SK-N-SH treated with all-trans-retinoic acid at 6 μM for 48 hours (cell line): ENCODE results near the gene FUOM.

Source experiments
- ATAC-seq: fragments of 200-7000 bp; cut with Tn5 transposase; 3 replicates; pipeline ENCODE4 v1.9.1; 2020; ENCODE audit warnings: mild to moderate bottlenecking, moderate library complexity
- ARNTL ChIP-seq: fragments of 450-650 bp; formaldehyde crosslinking; IDR thresholded peaks from 2 replicates; pipeline ENCODE4 v1.5.0; 2020; ENCODE audit warnings: low read depth, mild to moderate bottlenecking, moderate library complexity, borderline replicate concordance
- BACH2 ChIP-seq: fragments of 250-450 bp; sonication (Bioruptor Pico); IDR thresholded peaks from 2 replicates; pipeline ENCODE4 v1.9.0; 2021; ENCODE audit warnings: mild to moderate bottlenecking, borderline replicate concordance
- CREB5 ChIP-seq: fragments of 250-450 bp; sonication (Bioruptor Pico); IDR thresholded peaks from 2 replicates; pipeline ENCODE4 v1.5.1; 2020; ENCODE audit warnings: low read depth, mild to moderate bottlenecking, moderate library complexity
- CSDC2 ChIP-seq: fragments of 250-450 bp; sonication (Bioruptor Pico); IDR thresholded peaks from 2 replicates; pipeline ENCODE4 v1.5.0; 2020; ENCODE audit warnings: mild to moderate bottlenecking, moderate library complexity
- CSRNP3 ChIP-seq: fragments of 250-450 bp; sonication (Bioruptor Pico); IDR thresholded peaks from 2 replicates; pipeline ENCODE4 v1.5.1; 2021; ENCODE audit warnings: mild to moderate bottlenecking, moderate library complexity
- ESRRG ChIP-seq: fragments of 250-450 bp; sonication (Bioruptor Pico); IDR thresholded peaks from 2 replicates; pipeline ENCODE4 v1.6.1; 2021; ENCODE audit warnings: mild to moderate bottlenecking
- ISL1 ChIP-seq: fragments of 250-450 bp; sonication (Bioruptor Pico); IDR thresholded peaks from 2 replicates; pipeline ENCODE4 v2.1.2; 2022; ENCODE audit warnings: mild to moderate bottlenecking, moderate library complexity
- OSR1 ChIP-seq: fragments of 250-450 bp; sonication (Bioruptor Pico); IDR thresholded peaks from 2 replicates; pipeline ENCODE4 v1.8.0; 2022; ENCODE audit warnings: moderate library complexity, mild to moderate bottlenecking, inconsistent platforms
- PATZ1 ChIP-seq: fragments of 250-450 bp; sonication (Bioruptor Pico); IDR thresholded peaks from 2 replicates; pipeline ENCODE4 v1.8.0; 2020; ENCODE audit warnings: mild to moderate bottlenecking, moderate library complexity, borderline replicate concordance
- POU6F1 ChIP-seq: fragments of 250-450 bp; sonication (Bioruptor Pico); IDR thresholded peaks from 2 replicates; pipeline ENCODE4 v1.8.0; 2021; ENCODE audit warnings: low read depth, mild to moderate bottlenecking, moderate library complexity, borderline replicate concordance
- PPARA ChIP-seq: fragments of 250-450 bp; sonication (Bioruptor Pico); IDR thresholded peaks from 2 replicates; pipeline ENCODE4 v1.5.0; 2020; ENCODE audit warnings: mild to moderate bottlenecking, borderline replicate concordance
- RARB ChIP-seq: fragments of 250-450 bp; sonication (Bioruptor Pico); IDR thresholded peaks from 2 replicates; pipeline ENCODE4 v1.8.0; 2021; ENCODE audit warnings: mild to moderate bottlenecking, moderate library complexity
- TCF4 ChIP-seq: fragments of 250-450 bp; sonication (Bioruptor Pico); IDR thresholded peaks from 2 replicates; pipeline ENCODE4 v1.8.0; 2021; ENCODE audit warnings: mild to moderate bottlenecking, moderate library complexity, borderline replicate concordance
- TSHZ2 ChIP-seq: fragments of 250-450 bp; sonication (Bioruptor Pico); IDR thresholded peaks from 2 replicates; pipeline ENCODE4 v1.5.0; 2020; ENCODE audit warnings: mild to moderate bottlenecking, moderate library complexity
- ZC3H10 ChIP-seq: fragments of 250-450 bp; sonication (Bioruptor Pico); IDR thresholded peaks from 2 replicates; pipeline ENCODE4 v1.5.1; 2021; ENCODE audit warnings: mild to moderate bottlenecking, moderate library complexity
- ZFP3 ChIP-seq: fragments of 250-450 bp; sonication (Bioruptor Pico); IDR thresholded peaks from 2 replicates; pipeline ENCODE4 v1.5.0; 2020; ENCODE audit warnings: mild to moderate bottlenecking, moderate library complexity
- ZFP30 ChIP-seq: fragments of 450-650 bp; formaldehyde crosslinking; IDR thresholded peaks from 2 replicates; pipeline ENCODE4 v1.5.0; 2022; ENCODE audit warnings: mild to moderate bottlenecking, moderate library complexity
- ZNF565 ChIP-seq: fragments of 450-650 bp; formaldehyde crosslinking; conservative IDR thresholded peaks from 2 replicates; pipeline ENCODE4 v1.5.0; 2020; ENCODE audit warnings: low read depth, mild to moderate bottlenecking, moderate library complexity
- ZNF70 ChIP-seq: fragments of 450-650 bp; formaldehyde crosslinking; IDR thresholded peaks from 2 replicates; pipeline ENCODE4 v1.5.0; 2020; ENCODE audit warnings: mild to moderate bottlenecking, moderate library complexity
- ZNF8 ChIP-seq: fragments of 450-650 bp; formaldehyde crosslinking; IDR thresholded peaks from 2 replicates; pipeline ENCODE4 v1.5.0; 2020; ENCODE audit warnings: mild to moderate bottlenecking, moderate library complexity

Gene FUOM

GRCh38 chr10:133315847-133316246, 42.0 kb downstream of the FUOM start:
- ATAC-seq: no peak

GRCh38 chr10:133314911-133315310, 42.9 kb downstream of the FUOM start:
- TF ChIP-seq ARNTL (CRISPR knock-in tag) (no peak), CSDC2 (CRISPR knock-in tag) (no peak), ZC3H10 (CRISPR knock-in tag) (no peak), ZNF8 (CRISPR knock-in tag) (no peak), PATZ1 (CRISPR knock-in tag) (no peak), ZNF70 (no peak), ZFP30 (CRISPR knock-in tag) (no peak), ISL1 (CRISPR knock-in tag) (no peak), RARB (CRISPR knock-in tag) (no peak), CSRNP3 (CRISPR knock-in tag) (no peak), ZNF565 (CRISPR knock-in tag) (no peak), PPARA (CRISPR knock-in tag) (no peak), ZFP3 (CRISPR knock-in tag) (no peak), TSHZ2 (CRISPR knock-in tag) (no peak), CREB5 (CRISPR knock-in tag) (no peak)

More at GRCh38 chr10:133315847-133316246, 42.0 kb downstream of the FUOM start:
- TF ChIP-seq POU6F1 (CRISPR knock-in tag) (no peak), RARB (CRISPR knock-in tag) (no peak), TSHZ2 (CRISPR knock-in tag) (no peak), CSDC2 (CRISPR knock-in tag) (no peak), ZFP3 (CRISPR knock-in tag) (no peak), ARNTL (CRISPR knock-in tag) (no peak), OSR1 (CRISPR knock-in tag) (no peak), TCF4 (CRISPR knock-in tag) (no peak), ESRRG (CRISPR knock-in tag) (no peak), CREB5 (CRISPR knock-in tag) (no peak), BACH2 (no peak)
- TF ChIP-seq, all 23 proteins: peak for 0

More at GRCh38 chr10:133314911-133315310, 42.9 kb downstream of the FUOM start:
- no peak for ATAC-seq
